K562 (cell line): ENCODE results near the gene SKOR1. TPM values are rescaled to one million over a fixed set of nuclear protein-coding genes. Genes with fewer than 3 reads are reported as not detected.

Experiments used
- ARHGAP35 ChIP-seq: fragments of 450-650 bp; IDR thresholded peaks from 2 replicates; pipeline ENCODE4 v1.6.1; 2018; ENCODE audit not compliant: partially characterized antibody
- ATF4 ChIP-seq: fragments of 450-650 bp; formaldehyde crosslinking; IDR thresholded peaks from 2 replicates; pipeline ENCODE4 v1.4.0; 2022; ENCODE audit warnings: mild to moderate bottlenecking, moderate library complexity
- COPS2 ChIP-seq: fragments of 450-650 bp; conservative IDR thresholded peaks from 2 replicates; pipeline ENCODE4 v1.6.1; 2016; ENCODE audit warnings: mild to moderate bottlenecking, moderate library complexity
- CTBP1 ChIP-seq: fragments of 450-650 bp; IDR thresholded peaks from 2 replicates; pipeline ENCODE4 v1.6.1; 2016; ENCODE audit warnings: borderline replicate concordance
- FOSL1 ChIP-seq: fragments of 200-800 bp; sonication (Bioruptor generic); conservative IDR thresholded peaks from 2 replicates; pipeline ENCODE4 v1.6.1; 2016; ENCODE audit warnings: missing genetic modification characterization, missing compliant biosample characterization
- FUS ChIP-seq: fragments of 200-400 bp; formaldehyde crosslinking; optimal IDR thresholded peaks from 2 replicates; pipeline ENCODE3; 2017; ENCODE audit warnings: low read depth, low read length
- IFI16 ChIP-seq: fragments of 250-450 bp; sonication (Bioruptor Pico); IDR thresholded peaks from 2 replicates; pipeline ENCODE4 v2.1.2; 2022; ENCODE audit warnings: mild to moderate bottlenecking, inconsistent platforms
- MCM7 ChIP-seq, 2 experiments: fragments of 450-650 bp; IDR thresholded peaks; 2 replicates each; pipeline ENCODE4 v1.6.1; 2016 to 2018
- MEIS2 ChIP-seq: fragments of 450-650 bp; IDR thresholded peaks from 2 replicates; pipeline ENCODE4 v1.6.1; 2014; ENCODE audit warnings: mild to moderate bottlenecking; ENCODE audit not compliant: partially characterized antibody
- NCOR1 ChIP-seq: fragments of 450-650 bp; IDR thresholded peaks from 2 replicates; pipeline ENCODE4 v1.6.1; 2016; ENCODE audit warnings: mild to moderate bottlenecking, moderate library complexity
- OTX1 ChIP-seq: fragments of 450-650 bp; formaldehyde crosslinking; IDR thresholded peaks from 2 replicates; pipeline ENCODE4 v1.4.0; 2022; ENCODE audit warnings: mild to moderate bottlenecking
- POLR2H ChIP-seq: IDR thresholded peaks from 2 replicates; pipeline ENCODE4 v1.6.1; 2016; ENCODE audit warnings: missing genetic modification characterization, low read depth, mild to moderate bottlenecking, control low read depth, missing compliant biosample characterization, moderate library complexity
- SIN3A ChIP-seq, 2 experiments: fragments of 150-350 bp in 1 of 2; IDR thresholded peaks; 2 replicates each; pipeline ENCODE4 v1.6.1; 2011 to 2016; ENCODE audit warnings: borderline replicate concordance in 2 of 2, low read depth in 2 of 2, low read length in 2 of 2, mild to moderate bottlenecking in 2 of 2, moderate library complexity in 2 of 2; ENCODE audit not compliant: control insufficient read depth in 1 of 2
- ZNF696 ChIP-seq: fragments of 250-450 bp; sonication (Bioruptor Pico); conservative IDR thresholded peaks from 2 replicates; pipeline ENCODE4 v1.4.0; 2020; ENCODE audit warnings: mild to moderate bottlenecking, moderate library complexity
- ZNF780A ChIP-seq: fragments of 250-450 bp; sonication (Bioruptor Pico); IDR thresholded peaks from 2 replicates; pipeline ENCODE4 v1.5.0; 2021; ENCODE audit warnings: mild to moderate bottlenecking
- polyA plus RNA-seq, 8 experiments: library from polyadenylated mRNA; depleted of rRNA in 4 of 8; stranded (reverse) in 5 of 8; unstranded in 3 of 8; fragments of >200 nt; fragmentation: Nextera tagmentation in 2 of 8; fragmentation: Illumina TruSeq in 1 of 8; extraction: Ambion mirVana in 2 of 8; extraction: Trizol in 1 of 8; gene quantifications; 2 replicates each; pipeline versions ENCODE4 v1.2.1 to v1.2.3, GENCODE V29; 2011 to 2014; ENCODE audit warnings: inconsistent platforms in 1 of 8, missing spikeins in 1 of 8
- total RNA-seq, 7 experiments: library from RNA; depleted of rRNA in 6 of 7; stranded (reverse); fragments of >200 nt in 6 of 7; fragmentation: Illumina TruSeq in 2 of 7; extraction: Trizol in 2 of 7; gene quantifications; 2 replicates each; pipeline versions ENCODE4 v1.2.1 to v1.2.3, GENCODE V29; 2011 to 2021; ENCODE audit warnings: low replicate concordance in 1 of 7
- TF ChIP-seq, protein P1 (sequence below), 3 experiments: fragments of 200-800 bp in 1 of 3; sonication (Bioruptor generic) in 1 of 3; sonication (generic) in 1 of 3; formaldehyde crosslinking in 1 of 3; IDR thresholded peaks; 2 replicates each; pipeline versions ENCODE4 v1.6.1 to v1.8.0; 2016 to 2022; ENCODE audit warnings: mild to moderate bottlenecking in 2 of 3, missing compliant biosample characterization in 2 of 3, missing genetic modification characterization in 2 of 3, missing genetic modification reagents in 1 of 3
- TF ChIP-seq, protein P2 (sequence below): sonication (generic); formaldehyde crosslinking; IDR thresholded peaks from 2 replicates; pipeline ENCODE4 v1.9.0; 2022; ENCODE audit warnings: mild to moderate bottlenecking, missing genetic modification reagents
- TF ChIP-seq, protein P3 (sequence below): fragments of 450-650 bp; IDR thresholded peaks from 2 replicates; pipeline ENCODE4 v1.7.1; 2018; ENCODE audit warnings: mild to moderate bottlenecking, low read depth; ENCODE audit not compliant: partially characterized antibody
- TF ChIP-seq, protein P4 (sequence below): fragments of 250-450 bp; sonication (Bioruptor Pico); IDR thresholded peaks from 2 replicates; pipeline ENCODE4 v1.8.0; 2022; ENCODE audit warnings: inconsistent platforms, mild to moderate bottlenecking, moderate library complexity, borderline replicate concordance

The SKOR1 gene
- total and polyA plus RNA-seq, 9 of the 15 experiments (the other 6 are each of a cell fraction or from before 2014, with no cell fraction given) = 0.04 to 0.41 (median 0.09) TPM; not detected in 3

DNA sequence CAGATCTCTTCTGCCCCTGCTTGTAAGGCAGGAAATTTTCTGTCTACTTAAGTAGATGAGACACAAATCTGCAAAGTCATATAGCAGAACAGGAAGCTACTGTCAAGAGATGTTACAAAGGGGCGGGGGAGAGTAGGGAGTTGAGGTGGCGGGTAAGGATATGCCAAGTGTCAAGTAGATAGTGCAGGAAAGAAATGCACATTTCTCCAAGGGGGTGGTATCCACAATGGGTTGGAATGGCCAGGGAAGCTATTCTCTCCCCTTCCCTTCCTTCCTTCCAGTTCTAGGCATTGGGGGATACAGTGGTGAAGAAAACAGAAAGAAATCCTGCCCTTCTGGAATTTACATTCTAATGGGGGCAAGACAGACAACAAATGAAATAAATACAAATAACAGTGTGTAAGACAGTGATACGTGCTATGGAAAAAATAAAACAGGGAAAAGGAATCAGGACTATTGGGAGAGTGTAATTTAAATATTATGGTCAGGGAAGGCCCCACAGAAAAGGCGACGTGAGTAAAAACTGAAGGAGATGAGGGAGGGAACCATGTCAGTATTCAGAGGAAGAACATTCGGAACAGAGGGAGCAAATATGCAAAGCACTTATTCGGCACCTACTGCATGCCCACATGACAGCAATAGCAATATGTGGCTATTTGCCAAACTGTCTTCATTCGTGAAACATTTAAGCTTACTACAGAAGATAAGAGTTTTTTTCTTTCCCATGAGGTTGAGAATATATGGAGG, 57.4 kb downstream of the SKOR1 start (continued):
- TF ChIP-seq ATF4 (no peak), ZNF780A (no peak), ARHGAP35 (no peak), MCM7 (IDR thresholded peaks at IDR 0.05) (no peak), MEIS2 (peak; percentile 84), SIN3A (IDR thresholded peaks at IDR 0.05; ENCODE audit: borderline replicate concordance in 2 of 2, control insufficient read depth in 1 of 2, low read depth in 2 of 2, low read length in 2 of 2) (no peak), POLR2H (tag) (no peak), FOSL1 (tag) (peak; percentile 18; the same call in 1 of the 2 replicates), ZNF696 (CRISPR knock-in tag) (no peak), FUS (no peak), OTX1 (CRISPR knock-in tag) (peak; percentile 78; the same call in 1 of the 2 replicates), COPS2 (no peak), CTBP1 (peak; percentile 63), NCOR1 (peak; percentile 68), IFI16 (no peak)
- TF ChIP-seq, protein P1, sequence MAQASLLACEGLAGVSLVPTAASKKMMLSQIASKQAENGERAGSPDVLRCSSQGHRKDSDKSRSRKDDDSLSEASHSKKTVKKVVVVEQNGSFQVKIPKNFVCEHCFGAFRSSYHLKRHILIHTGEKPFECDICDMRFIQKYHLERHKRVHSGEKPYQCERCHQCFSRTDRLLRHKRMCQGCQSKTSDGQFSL (CRISPR knock-in tag; IDR thresholded peaks at IDR 0.05) = no peak
- TF ChIP-seq, protein P1 (tag; IDR thresholded peaks at IDR 0.05) = no peak
- TF ChIP-seq, protein P2, sequence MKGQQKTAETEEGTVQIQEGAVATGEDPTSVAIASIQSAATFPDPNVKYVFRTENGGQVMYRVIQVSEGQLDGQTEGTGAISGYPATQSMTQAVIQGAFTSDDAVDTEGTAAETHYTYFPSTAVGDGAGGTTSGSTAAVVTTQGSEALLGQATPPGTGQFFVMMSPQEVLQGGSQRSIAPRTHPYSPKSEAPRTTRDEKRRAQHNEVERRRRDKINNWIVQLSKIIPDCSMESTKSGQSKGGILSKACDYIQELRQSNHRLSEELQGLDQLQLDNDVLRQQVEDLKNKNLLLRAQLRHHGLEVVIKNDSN (CRISPR knock-in tag) = no peak
- TF ChIP-seq, protein P3, sequence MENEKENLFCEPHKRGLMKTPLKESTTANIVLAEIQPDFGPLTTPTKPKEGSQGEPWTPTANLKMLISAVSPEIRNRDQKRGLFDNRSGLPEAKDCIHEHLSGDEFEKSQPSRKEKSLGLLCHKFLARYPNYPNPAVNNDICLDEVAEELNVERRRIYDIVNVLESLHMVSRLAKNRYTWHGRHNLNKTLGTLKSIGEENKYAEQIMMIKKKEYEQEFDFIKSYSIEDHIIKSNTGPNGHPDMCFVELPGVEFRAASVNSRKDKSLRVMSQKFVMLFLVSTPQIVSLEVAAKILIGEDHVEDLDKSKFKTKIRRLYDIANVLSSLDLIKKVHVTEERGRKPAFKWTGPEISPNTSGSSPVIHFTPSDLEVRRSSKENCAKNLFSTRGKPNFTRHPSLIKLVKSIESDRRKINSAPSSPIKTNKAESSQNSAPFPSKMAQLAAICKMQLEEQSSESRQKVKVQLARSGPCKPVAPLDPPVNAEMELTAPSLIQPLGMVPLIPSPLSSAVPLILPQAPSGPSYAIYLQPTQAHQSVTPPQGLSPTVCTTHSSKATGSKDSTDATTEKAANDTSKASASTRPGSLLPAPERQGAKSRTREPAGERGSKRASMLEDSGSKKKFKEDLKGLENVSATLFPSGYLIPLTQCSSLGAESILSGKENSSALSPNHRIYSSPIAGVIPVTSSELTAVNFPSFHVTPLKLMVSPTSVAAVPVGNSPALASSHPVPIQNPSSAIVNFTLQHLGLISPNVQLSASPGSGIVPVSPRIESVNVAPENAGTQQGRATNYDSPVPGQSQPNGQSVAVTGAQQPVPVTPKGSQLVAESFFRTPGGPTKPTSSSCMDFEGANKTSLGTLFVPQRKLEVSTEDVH = no peak
- TF ChIP-seq, protein P4, sequence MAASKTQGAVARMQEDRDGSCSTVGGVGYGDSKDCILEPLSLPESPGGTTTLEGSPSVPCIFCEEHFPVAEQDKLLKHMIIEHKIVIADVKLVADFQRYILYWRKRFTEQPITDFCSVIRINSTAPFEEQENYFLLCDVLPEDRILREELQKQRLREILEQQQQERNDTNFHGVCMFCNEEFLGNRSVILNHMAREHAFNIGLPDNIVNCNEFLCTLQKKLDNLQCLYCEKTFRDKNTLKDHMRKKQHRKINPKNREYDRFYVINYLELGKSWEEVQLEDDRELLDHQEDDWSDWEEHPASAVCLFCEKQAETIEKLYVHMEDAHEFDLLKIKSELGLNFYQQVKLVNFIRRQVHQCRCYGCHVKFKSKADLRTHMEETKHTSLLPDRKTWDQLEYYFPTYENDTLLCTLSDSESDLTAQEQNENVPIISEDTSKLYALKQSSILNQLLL (CRISPR knock-in tag) = no peak
